Measurements from ENCODE around the gene AHI1. TPM values are rescaled to one million over a fixed set of nuclear protein-coding genes. Genes with fewer than 3 reads are reported as not detected.

The AHI1 gene
- total RNA-seq, 1 experiment from 2014 or later: 18.8 TPM

GRCh38 chr6:135418040-135418760 is 79.3 kb downstream of the AHI1 start:
- Mint-ChIP-seq H3K36me3 (no peaks in the 10 kb centered on the region), H3K27me3 (ENCODE audit: low read depth) (no peaks in the 10 kb centered on the region), H3K4me1 (peaks cover 7% of the 10 kb centered on the region), H3K9me3 (no peaks in the 10 kb centered on the region), H3K4me3 (no peak overlapping the region), H3K27ac (no peak overlapping the region)
- no peak for ATAC-seq
- ChIA-PET CTCF (interaction anchor here (1.4 kb wide), 1 partner anchor 255 kb away, joined by 3 read pairs; no protein-coding TSS in a partner anchor), POLR2A (no interaction called here)
- DNase-seq (ENCODE audit: low spot score): no peak
- TF ChIP-seq FOXJ3 (CRISPR knock-in tag; IDR thresholded peaks at IDR 0.05; ENCODE audit: borderline replicate concordance) (no peak), ZNF263 (CRISPR knock-in tag; IDR thresholded peaks at IDR 0.05; ENCODE audit: low read depth) (no peak), ZNF396 (CRISPR knock-in tag; IDR thresholded peaks at IDR 0.05; ENCODE audit: borderline replicate concordance) (no peak), ZNF281 (CRISPR knock-in tag; IDR thresholded peaks at IDR 0.05) (no peak), RORB (CRISPR knock-in tag; IDR thresholded peaks at IDR 0.05) (no peak), ZBTB21 (CRISPR knock-in tag; IDR thresholded peaks at IDR 0.05; ENCODE audit: borderline replicate concordance) (no peak), ETV6 (CRISPR knock-in tag; IDR thresholded peaks at IDR 0.05) (no peak), KAT7 (CRISPR knock-in tag; IDR thresholded peaks at IDR 0.05; ENCODE audit: borderline replicate concordance) (no peak), ESRRA (CRISPR knock-in tag; IDR thresholded peaks at IDR 0.05; ENCODE audit: borderline replicate concordance) (no peak), ATF6 (CRISPR knock-in tag; IDR thresholded peaks at IDR 0.05) (no peak), PRRX2 (CRISPR knock-in tag; IDR thresholded peaks at IDR 0.05) (no peak), E2F4 (CRISPR knock-in tag; IDR thresholded peaks at IDR 0.05; ENCODE audit: borderline replicate concordance, low read depth) (no peak), SMAD3 (CRISPR knock-in tag; IDR thresholded peaks at IDR 0.05; ENCODE audit: borderline replicate concordance) (no peak), FOXP1 (CRISPR knock-in tag; IDR thresholded peaks at IDR 0.05; ENCODE audit: borderline replicate concordance) (no peak)
- TF ChIP-seq, protein P1, sequence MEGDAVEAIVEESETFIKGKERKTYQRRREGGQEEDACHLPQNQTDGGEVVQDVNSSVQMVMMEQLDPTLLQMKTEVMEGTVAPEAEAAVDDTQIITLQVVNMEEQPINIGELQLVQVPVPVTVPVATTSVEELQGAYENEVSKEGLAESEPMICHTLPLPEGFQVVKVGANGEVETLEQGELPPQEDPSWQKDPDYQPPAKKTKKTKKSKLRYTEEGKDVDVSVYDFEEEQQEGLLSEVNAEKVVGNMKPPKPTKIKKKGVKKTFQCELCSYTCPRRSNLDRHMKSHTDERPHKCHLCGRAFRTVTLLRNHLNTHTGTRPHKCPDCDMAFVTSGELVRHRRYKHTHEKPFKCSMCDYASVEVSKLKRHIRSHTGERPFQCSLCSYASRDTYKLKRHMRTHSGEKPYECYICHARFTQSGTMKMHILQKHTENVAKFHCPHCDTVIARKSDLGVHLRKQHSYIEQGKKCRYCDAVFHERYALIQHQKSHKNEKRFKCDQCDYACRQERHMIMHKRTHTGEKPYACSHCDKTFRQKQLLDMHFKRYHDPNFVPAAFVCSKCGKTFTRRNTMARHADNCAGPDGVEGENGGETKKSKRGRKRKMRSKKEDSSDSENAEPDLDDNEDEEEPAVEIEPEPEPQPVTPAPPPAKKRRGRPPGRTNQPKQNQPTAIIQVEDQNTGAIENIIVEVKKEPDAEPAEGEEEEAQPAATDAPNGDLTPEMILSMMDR (IDR thresholded peaks at IDR 0.05): no peak
- TF ChIP-seq, protein P2, sequence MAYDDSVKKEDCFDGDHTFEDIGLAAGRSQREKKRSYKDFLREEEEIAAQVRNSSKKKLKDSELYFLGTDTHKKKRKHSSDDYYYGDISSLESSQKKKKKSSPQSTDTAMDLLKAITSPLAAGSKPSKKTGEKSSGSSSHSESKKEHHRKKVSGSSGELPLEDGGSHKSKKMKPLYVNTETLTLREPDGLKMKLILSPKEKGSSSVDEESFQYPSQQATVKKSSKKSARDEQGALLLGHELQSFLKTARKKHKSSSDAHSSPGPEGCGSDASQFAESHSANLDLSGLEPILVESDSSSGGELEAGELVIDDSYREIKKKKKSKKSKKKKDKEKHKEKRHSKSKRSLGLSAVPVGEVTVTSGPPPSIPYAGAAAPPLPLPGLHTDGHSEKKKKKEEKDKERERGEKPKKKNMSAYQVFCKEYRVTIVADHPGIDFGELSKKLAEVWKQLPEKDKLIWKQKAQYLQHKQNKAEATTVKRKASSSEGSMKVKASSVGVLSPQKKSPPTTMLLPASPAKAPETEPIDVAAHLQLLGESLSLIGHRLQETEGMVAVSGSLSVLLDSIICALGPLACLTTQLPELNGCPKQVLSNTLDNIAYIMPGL (CRISPR knock-in tag; IDR thresholded peaks at IDR 0.05): no peak

Data from WTC11 (cell line).